HG02623 (cell line): ENCODE data around the gene NCAPG.

Experiments
- ATAC-seq: cut with Tn5 transposase; IDR thresholded peaks from one replicate; pipeline ENCODE4 v1.9.1; 2021; ENCODE audit warnings: moderate library complexity; ENCODE audit not compliant: unreplicated experiment

The NCAPG gene

GRCh38 chr4:17810260-17811077 lies at the start of gene NCAPG, which contains the start of gene DCAF16:
Gene NCAPG (plus strand): TSS chr4:17810979. CDS start chr4:17811078, 99 bp downstream.
Gene DCAF16 (minus strand): TSS chr4:17810757. CDS start chr4:17804141, 6,616 bp downstream.
- ATAC-seq, result peak; percentile 86

GRCh38 chr4:17761062-17761461 lies 49.7 kb upstream of the NCAPG start:
- no peak for ATAC-seq

GRCh38 chr4:17762726-17763125 lies 48.1 kb upstream of the NCAPG start:
- no peak for ATAC-seq

- no peak for ATAC-seq
These were observed 47.4 kb upstream of the NCAPG start for GRCh38 chr4:17763416-17763815.

- ATAC-seq, result no peak
These were observed 46.8 kb upstream of the NCAPG start for GRCh38 chr4:17763931-17764330.

GRCh38 chr4:17765514-17766286 lies 45.1 kb upstream of the NCAPG start:
- no peak for ATAC-seq

GRCh38 chr4:17766826-17767458 lies 43.8 kb upstream of the NCAPG start:
- ATAC-seq, result no peak

GRCh38 chr4:17769406-17770174 lies 41.2 kb upstream of the NCAPG start:
- no peak for ATAC-seq

GRCh38 chr4:17770845-17771244 lies 39.9 kb upstream of the NCAPG start:
- no peak for ATAC-seq

GRCh38 chr4:17771284-17771908 lies 39.4 kb upstream of the NCAPG start:
- no peak for ATAC-seq

GRCh38 chr4:17773135-17773698 lies 37.6 kb upstream of the NCAPG start:
- ATAC-seq, result no peak

GRCh38 chr4:17778431-17778830 lies 32.3 kb upstream of the NCAPG start:
- ATAC-seq, result no peak

- ATAC-seq, result no peak
These were observed 30.1 kb upstream of the NCAPG start for GRCh38 chr4:17780501-17781299.

GRCh38 chr4:17781300-17782287 lies 29.2 kb upstream of the NCAPG start, which contains the start of gene FAM184B:
Gene FAM184B (minus strand): TSS chr4:17781621. CDS start chr4:17781299, 322 bp downstream.
- no peak for ATAC-seq

- ATAC-seq, result no peak
These were observed 24.9 kb upstream of the NCAPG start for GRCh38 chr4:17785858-17786257.

GRCh38 chr4:17786567-17786966 lies 24.2 kb upstream of the NCAPG start:
- no peak for ATAC-seq

- no peak for ATAC-seq
These were observed 23.5 kb upstream of the NCAPG start for GRCh38 chr4:17787315-17787714.

- no peak for ATAC-seq
These were observed 21.8 kb upstream of the NCAPG start for GRCh38 chr4:17788956-17789355.
